HG03159 (cell line): ENCODE results near the gene MLLT6.

Source experiments
- ATAC-seq: cut with Tn5 transposase; IDR thresholded peaks from one replicate; pipeline ENCODE4 v1.9.1; 2021; ENCODE audit warnings: mild to moderate bottlenecking, moderate library complexity; ENCODE audit not compliant: unreplicated experiment

Gene MLLT6

GRCh38 chr17:38704606-38705522 lies at the start of gene MLLT6:
Gene MLLT6, plus strand, starts transcription at chr17:38705273. Its CDS starts 360 bp downstream, at chr17:38705633.
- no peak for ATAC-seq

- no peak for ATAC-seq
Observed at GRCh38 chr17:38656959-38657823, 47.9 kb upstream of the MLLT6 start.

- ATAC-seq: no peak
Observed at GRCh38 chr17:38657824-38658740, 47.0 kb upstream of the MLLT6 start.

- ATAC-seq: no peak
Observed at GRCh38 chr17:38658741-38659345, 46.2 kb upstream of the MLLT6 start.

GRCh38 chr17:38659415-38659814 lies 45.7 kb upstream of the MLLT6 start:
- ATAC-seq: no peak

- no peak for ATAC-seq
Observed at GRCh38 chr17:38660097-38661025, 44.7 kb upstream of the MLLT6 start.

GRCh38 chr17:38663125-38663751 lies 41.8 kb upstream of the MLLT6 start:
- no peak for ATAC-seq

- no peak for ATAC-seq
Observed at GRCh38 chr17:38663964-38664644, 41.0 kb upstream of the MLLT6 start.

GRCh38 chr17:38667099-38667786 lies 37.8 kb upstream of the MLLT6 start:
- ATAC-seq: no peak

GRCh38 chr17:38667787-38668122 lies 37.3 kb upstream of the MLLT6 start:
- ATAC-seq: no peak

GRCh38 chr17:38669520-38669919 lies 35.6 kb upstream of the MLLT6 start:
- ATAC-seq: no peak

GRCh38 chr17:38671939-38672720 lies 32.9 kb upstream of the MLLT6 start:
- no peak for ATAC-seq

GRCh38 chr17:38672788-38673706 lies 32.0 kb upstream of the MLLT6 start:
- no peak for ATAC-seq

GRCh38 chr17:38673707-38674013 lies 31.4 kb upstream of the MLLT6 start:
- ATAC-seq: no peak

- ATAC-seq: no peak
Observed at GRCh38 chr17:38674014-38674748, 30.9 kb upstream of the MLLT6 start.
